EL (cell line): ENCODE data around the gene STK11.
A peak's percentile ranks its signal among the peaks of the same experiment; 100 is the strongest.

Experiments used
- DNase-seq: peaks from one replicate; pipeline ENCODE4 v3.0.0-alpha.2; 2016

STK11 gene

DNA sequence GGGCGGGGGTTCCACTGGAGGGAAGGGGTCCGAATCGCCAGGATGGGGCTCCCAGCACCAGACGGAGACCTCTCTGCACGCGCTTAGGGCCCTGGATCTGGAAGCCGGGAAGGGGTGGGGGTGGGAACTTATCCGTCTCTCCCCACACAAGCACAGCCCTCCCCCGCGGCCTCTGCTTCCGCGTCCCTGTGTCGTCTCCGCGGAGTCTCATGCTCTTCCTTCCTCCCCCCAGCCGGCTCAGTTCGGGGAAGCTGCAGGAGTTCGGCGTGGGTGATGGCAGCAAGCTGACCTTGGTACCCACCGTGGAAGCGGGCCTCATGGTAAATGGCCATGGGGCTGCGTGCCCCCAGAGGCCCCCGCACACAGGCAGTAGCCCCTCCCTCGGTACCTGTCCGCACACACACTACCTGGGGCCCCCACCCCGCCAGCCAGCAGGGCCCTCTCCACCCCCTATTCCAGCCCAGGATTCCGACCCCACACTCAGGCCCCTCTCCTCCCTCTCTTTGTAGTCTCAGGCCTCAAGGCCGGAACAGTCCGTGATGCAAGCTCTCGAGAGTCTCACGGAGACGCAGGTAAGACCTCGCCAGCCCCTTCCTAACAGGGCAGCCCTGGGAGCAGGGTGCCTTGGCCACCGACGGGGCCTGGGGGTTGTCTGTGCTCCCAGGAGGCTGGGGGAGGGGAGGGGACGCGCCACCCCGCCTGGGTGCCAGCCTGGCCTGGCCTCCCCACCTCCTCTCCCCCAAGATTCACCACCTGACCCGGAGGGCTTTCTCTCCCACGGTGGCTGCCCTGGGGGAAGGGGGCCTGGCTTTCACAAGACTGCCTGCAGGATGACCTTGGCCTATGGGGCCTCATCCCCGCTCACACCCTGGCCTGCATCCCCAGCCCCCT lies 46.0 kb downstream of the STK11 start:
- peak; percentile 78 for DNase-seq

- DNase-seq, result peak; percentile 97
Measured at GRCh38 chr19:1252221-1252820, 46.7 kb downstream of the STK11 start.

- DNase-seq, result peak; percentile 97
Measured at GRCh38 chr19:1252821-1253513, 47.4 kb downstream of the STK11 start.

DNA sequence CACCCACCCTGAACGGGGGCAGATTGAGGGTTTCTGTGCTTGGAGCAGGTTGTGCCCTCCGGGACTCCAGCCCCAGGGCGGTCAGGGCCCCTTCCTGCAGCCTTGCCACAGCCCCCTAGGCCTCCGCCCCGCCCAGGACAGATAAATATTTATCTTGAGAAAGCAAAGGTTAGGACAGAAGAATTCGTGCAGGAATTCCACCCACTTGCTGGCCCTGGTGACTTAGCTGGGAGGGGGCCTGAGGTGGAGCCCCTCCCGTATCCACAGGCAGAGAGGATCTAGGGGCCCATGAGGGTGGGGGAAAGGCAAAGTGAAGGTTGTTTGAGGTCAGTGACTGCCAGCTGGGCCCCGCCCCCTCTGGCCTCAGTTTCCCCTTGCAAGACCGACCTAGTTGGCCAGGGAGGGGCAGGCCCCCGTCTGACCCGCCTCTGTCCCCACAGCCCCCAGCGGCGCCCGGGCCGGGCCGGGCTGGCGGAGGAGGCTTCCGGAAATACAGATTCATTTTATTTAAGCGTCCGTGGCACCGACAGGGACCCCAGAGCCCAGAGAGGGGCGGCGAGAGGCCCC lies 48.0 kb downstream of the STK11 start:
- DNase-seq, result no peak

- no peak for DNase-seq
Measured at GRCh38 chr19:1254081-1254527, 48.5 kb downstream of the STK11 start.

- DNase-seq, result no peak
Measured at GRCh38 chr19:1254530-1255185, 49.1 kb downstream of the STK11 start.

- DNase-seq, result no peak
Measured at GRCh38 chr19:1255186-1256161, 49.9 kb downstream of the STK11 start.

DNA sequence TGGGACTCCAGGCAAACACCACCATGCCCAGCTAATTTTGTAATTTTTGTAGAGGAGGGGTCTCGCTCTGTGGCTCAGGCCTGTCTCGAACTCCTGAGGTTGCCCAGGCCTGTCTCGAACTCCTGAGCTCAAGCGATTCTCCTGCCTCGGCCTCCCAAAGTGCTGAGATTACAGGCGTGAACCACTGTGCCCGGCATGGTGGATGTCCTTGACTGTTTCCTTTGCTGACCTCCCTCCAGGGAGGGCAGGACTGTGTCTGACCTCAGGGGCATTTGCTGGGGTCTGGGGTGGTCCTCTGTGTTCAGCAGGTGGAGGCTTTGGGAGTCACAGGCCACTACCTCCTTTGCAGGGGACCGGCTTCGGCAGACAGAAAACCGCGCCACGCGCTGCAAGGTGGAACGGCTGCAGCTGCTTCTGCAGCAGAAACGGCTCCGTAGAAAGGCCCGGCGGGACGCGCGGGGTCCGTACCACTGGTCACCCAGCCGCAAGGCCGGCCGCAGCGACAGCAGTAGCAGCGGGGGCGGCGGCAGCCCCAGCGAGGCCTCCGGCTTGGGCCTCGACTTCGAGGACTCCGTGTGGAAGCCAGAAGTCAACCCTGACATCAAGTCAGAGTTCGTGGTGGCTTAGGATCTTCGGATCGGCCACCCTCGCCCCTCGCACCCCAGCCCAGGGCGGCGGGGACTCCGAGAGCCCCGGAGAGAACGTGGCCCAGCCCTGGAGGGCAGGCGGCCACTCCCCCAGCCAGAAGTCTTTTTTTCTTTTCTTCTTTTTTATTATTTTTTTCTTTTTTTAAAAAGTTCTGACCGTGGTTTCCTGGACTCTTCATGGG lies 51.3 kb downstream of the STK11 start:
- DNase-seq, result no peak

DNA sequence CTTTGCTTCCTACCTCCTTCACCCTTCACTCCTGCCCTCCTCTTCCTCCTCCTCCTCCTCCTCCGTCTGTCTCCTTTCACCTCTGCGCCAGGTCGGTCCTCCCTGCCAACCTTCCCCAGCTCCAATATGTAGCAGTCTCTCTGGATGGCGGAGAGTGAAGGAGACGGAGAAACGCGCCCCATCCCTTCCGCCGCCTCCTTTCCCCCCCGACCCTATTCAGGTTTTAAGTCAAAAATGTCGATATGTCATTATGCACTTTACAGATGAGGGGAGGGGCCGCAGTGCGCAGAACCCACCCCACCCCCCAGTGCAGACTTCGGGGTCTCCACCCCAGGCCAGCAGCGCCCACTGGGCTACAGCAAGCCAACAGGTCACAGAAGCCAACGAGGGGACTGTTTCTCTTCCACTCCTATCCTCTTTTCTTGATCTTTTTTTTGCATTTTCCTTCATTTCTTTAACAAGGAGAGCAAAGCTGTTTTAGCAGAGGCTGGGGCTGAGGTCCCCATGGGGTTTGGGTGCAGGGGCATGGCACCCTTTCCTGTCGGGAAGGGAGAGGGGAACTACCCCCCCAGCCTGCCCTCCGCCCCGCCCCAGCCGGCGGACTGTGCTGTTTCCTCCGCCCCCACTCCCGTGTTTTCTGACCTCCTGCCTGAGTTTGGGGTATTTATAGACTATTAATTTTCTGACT lies 52.0 kb downstream of the STK11 start:
- no peak for DNase-seq

GRCh38 chr19:1258163-1258492 lies 52.5 kb downstream of the STK11 start:
- DNase-seq, result no peak

DNA sequence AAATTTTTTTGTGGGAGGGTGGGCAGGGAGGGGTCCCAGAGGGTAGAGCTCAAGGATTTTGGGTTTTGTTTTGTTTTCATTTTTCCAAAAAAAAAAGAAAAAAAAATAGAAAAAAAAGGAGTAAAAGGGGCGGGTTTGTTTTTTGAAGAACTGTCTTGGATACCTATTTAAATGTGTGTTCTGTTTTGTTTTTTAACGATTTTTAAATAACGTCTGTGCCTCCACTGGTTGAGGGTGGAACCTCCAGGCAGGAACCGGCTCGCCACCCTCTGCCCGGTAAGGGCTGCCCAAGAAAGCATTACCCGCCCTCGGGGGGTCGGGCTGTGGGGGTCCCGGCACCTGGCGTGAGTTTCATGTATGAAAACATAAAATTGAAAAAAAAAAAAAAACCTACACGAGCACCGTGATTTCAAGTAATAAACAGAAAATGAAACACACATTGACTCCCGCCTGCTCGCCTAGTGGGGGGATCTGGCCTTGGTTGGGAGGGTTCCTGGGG lies 53.2 kb downstream of the STK11 start:
- no peak for DNase-seq

- DNase-seq, result peak; percentile 74
Measured at GRCh38 chr19:1259206-1259875, 53.8 kb downstream of the STK11 start.

- DNase-seq, result no peak
Measured at GRCh38 chr19:1259876-1260748, 54.5 kb downstream of the STK11 start.

DNA sequence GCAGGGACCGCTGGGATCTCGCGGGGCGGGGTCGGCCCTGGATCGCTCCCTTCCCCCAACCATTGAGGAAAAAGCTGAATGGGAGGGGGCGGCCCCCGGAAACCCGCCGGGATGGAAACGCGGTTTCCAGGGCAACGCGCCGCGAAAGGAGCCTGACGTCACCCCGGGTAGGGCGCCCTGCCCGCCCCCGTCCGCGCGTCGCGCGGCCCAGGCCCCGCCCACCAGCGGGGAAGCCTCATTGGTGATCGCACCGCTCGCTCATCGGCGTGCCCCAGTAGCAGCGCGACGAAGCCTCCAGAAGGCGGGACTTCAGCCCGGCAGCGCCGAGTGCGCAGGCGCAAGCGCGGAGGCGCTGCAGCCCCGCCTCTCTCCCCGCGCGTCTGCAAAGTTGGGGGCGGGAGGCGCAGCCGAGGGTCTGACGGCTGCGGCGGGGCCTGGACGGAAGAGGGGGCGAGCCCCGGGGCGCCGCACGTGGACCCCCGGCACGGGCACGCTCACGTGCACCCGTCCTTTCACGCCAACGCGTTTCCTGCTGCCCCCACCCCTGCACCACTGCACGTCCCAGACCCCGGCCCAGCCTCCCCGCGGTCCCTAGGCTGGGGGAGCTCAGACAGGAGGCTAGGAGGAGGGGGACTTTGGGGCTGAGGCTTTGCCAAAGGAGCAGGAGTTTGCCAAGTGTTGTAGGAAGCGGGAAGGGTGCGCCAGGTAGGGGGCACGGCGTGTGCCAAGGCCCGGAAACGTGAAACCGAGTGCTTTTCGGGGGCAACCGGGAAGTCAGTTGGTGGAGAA lies 55.4 kb downstream of the STK11 start:
- peak; percentile 95 for DNase-seq

DNA sequence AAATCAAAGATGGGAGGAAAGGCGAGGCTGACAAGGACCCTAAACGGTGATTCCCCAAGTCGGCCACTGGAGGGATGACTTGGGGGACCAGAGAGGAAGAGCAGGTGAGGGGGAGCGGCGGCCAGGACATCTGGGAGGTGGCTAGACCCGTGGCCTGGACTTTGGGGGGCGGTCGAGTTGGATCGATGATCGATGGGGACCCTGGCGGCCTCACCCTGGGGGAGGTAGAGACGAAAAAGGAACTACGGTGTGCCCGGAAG lies 55.9 kb downstream of the STK11 start:
- no peak for DNase-seq

DNA sequence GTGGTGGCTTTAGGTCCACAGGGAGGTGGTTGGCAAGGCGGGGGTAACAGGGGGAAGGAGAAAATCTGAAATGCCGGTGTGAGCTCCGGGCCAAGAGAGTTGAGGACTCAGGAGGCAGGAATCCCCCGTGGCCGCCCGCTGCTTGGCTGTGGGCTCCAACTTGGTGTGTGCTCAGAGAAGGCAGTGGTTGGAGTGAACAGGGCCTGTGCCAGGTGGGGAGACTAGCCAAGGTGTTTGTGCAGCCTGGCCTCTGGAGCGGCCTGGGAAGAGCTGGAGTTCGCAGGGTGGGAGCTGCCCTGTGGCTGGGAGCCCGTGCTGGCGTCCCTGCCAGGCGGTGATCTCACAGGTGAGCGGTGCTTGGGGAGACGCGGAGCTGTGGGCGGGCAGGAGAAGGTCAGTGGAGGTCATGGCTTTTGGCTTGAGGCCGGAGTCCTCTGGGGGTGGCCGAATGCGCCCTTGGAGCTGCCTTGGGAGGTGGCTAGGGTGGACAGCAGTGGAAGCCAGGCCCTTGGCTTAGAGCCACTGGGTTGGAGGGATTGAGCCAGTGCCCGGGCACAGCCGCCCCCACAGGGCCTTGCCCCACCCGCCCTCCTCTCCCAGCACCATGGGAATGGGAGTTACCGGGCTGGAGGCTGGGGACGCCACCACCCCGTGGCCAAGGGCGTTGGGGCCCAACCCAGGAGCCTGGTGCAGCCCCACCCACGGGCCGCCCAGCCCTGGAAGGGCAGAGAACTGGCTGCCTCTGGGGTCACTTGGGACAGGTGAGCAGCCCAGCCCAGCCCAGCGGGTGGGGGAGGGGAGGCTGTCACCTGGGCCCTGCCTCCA lies 56.4 kb downstream of the STK11 start:
- DNase-seq, result peak; percentile 49

DNA sequence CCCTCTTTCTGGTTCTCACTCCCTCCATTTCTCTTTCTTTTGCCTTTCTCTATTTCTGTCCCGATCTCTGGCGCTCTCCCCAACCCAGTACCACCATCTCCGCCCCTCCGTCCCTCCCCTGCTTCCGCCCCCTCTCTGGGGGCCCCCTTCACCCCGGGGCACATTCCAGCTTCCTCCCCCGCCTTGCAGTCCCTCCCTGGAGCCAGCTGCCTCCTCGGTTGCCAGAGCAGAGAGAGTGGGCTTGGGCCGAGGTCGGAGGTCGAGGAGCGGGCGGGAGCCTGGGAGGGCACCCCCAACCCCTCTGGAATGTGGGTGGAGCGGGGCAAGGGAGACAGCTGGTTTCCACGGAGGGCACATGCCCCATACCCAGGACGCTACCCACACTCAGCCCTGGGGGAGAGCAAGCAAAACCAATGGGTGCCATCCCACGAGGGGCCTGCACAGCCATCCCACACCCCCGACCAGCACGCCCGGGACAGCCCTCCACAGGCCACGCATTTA lies 57.1 kb downstream of the STK11 start:
- peak; percentile 70 for DNase-seq
